HL-60/S4 (cell line): ENCODE measurements around the gene MSANTD7.
"Not testable (repeated sequence)": the region's sequence is repeated elsewhere in the genome, so short reads cannot be mapped to it uniquely, and the experiment has no call there.

ENCODE experiments used
- in situ Hi-C: fragments of 300-500 bp; cut with MboI; formaldehyde crosslinking; loops from 2 replicates; pipeline ENCODE4 v1.14.3; 2022; ENCODE audit warnings: low sequenced_read_pairs

MSANTD7 gene, protein sequence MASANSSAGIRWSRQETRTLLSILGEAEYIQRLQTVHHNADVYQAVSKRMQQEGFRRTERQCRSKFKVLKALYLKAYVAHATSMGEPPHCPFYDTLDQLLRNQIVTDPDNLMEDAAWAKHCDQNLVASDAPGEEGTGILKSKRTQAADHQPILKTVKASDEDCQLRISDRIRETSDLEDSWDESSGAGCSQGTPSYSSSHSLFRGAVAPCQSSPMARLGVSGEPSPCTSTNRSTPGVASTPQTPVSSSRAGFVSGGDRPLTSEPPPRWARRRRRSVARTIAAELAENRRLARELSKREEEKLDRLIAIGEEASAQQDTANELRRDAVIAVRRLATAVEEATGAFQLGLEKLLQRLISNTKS

DNA sequence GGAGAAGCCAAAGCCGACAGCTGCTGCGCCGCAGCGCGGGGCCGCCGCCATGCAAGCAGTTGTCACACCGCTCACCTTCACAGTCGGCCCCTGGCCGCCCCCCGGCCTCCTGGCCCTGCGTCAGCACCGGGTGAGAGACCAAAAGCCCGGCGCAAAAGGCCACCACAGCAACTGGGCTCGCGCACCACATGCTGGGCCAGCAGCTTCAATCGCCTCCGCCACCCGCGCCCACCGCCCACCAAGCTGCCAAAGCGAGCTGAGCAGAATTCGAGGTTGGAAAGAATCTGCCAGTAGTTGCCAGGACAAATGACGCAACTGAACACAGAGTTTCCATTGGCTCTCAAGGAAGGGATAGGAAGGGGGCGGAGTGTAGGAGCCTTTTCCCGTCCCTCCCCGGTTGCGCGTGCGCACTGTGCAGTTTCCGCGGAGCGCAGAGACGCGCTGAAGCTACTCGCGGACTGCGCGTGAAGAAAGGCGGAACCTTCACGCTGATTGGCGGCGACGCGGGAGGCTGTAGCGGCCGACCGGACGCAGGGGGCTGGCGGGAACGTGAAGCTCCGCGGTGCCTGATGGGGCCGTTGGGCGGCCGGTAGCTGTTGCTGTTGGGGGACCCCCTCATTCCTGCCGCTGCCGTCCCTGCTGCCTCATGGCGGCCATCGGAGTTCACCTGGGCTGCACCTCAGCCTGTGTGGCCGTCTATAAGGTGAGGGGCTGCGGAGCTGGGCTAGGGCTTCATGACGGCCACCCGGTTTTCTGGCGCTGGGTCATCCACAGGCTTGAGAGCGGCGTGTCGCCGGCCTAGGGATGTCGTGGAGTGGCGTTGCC is at the start of gene MSANTD7, which contains the start of the genes CDNF and HSPA14:
MSANTD7 (plus strand) TSS at position 550 of the 825 bp plus-strand sequence. CDS start 3,979 bp downstream, outside the sequence.
CDNF (minus strand) TSS at position 281 of the 825 bp plus-strand sequence; CDS start at position 190, 91 bp downstream.
HSPA14 (plus strand) TSS at position 550 of the 825 bp plus-strand sequence; CDS start at position 647, 97 bp downstream.
- in situ Hi-C loops: no loop called here

- in situ Hi-C loops: no loop called here
Observed at GRCh38 chr10:14798636-14799035, 39.5 kb upstream of the MSANTD7 start.

DNA sequence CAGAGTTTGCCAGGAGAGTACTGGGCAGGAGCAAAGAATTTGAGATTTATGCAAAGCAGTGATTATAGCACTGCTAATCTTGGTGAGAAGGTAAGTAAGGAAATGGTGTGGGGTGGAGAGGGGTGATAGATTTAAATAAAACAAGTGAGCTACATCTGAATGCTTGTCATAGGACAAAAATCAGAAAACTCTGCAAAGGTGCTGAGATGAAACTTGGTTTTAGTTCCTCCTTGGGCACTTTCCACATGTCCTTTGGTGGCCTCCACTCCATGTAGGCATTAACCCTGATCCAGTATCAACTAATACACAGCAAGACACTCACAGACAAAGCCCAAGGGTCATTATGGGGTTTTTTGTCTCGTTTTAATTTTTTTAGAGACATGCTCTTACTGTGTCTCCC is 37.7 kb upstream of the MSANTD7 start:
- in situ Hi-C loops: no loop called here

GRCh38 chr10:14801723-14802122 is 36.4 kb upstream of the MSANTD7 start:
- in situ Hi-C loops: no loop called here

GRCh38 chr10:14803827-14804226 is 34.3 kb upstream of the MSANTD7 start:
- in situ Hi-C loops: no loop called here

DNA sequence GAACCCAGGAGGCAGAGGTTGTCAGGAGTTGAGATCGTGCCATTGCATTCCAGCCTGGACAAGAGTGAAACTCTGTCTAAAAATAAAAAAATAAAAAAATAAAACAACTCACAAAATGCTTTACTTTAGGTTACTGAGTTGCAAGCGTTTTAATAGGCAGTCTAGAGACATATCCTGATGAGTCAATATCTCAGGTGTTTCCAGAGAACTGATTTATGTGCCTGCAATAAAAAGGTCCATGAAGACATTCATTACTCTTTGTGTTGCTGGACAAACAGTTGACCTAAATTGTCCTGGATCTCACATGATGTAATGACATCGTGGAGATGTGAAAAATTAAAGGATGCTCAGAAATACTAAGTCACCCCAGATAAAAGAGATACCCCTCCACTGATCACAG is 31.8 kb upstream of the MSANTD7 start:
- in situ Hi-C loops: no loop called here

GRCh38 chr10:14810969-14811953 is 26.8 kb upstream of the MSANTD7 start:
- in situ Hi-C loops: no loop called here

DNA sequence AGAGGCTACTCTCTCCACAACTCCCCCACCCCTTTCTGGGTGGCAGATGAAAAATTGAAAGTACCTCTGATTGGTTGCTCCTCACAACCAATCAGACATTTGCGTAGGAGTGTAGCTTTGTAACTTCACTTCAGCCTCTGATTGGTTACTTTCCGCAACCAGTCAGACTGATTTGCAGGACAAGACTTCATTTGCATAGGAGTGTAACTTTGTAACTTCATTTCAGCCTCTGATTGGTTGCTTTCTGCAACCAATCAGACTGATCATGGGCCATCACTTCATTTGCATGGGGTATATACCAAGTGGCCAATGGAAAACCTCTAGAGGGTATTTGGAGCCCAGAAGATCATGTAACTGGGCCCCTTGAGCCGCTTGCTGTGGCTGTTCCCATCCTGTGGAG is 25.8 kb upstream of the MSANTD7 start:
- in situ Hi-C loops: no loop called here

DNA sequence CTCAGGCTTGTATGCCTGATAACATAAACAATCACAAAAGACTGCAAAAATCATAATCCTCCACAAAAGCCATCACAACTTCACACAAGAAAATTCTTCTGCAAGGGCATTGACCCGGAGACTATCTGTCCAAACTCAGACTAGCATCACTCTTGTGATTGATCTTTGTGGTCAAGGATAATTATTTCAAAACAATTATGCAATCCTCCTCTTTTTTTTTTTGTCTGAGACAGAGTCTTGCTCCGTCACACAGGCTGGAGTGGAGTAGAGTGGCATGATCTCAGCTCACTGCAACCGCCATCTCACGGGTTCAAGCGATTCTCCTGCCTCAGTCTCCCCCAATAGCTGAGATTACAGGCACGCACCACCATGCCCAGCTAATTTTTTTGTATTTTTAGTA is 22.4 kb upstream of the MSANTD7 start:
- in situ Hi-C loops: no loop called here

DNA sequence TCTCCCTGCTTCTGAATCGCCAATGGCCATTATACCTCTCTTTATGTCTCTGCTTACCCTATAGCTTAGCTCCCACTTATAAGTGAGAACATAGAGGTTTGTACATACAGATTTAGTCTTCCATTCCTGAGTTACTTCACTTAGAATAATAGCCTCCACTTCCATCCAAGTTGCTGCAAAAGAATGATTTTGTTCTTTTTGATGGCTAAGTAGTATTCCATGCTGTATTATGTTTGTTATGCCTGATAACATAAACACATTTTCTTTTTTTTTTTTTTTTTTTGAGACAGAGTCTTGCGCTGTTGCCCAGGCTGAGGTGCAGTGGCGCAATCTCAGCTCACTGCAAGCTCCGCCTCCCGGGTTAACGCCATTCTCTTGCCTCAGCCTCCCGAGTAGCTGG is 21.4 kb upstream of the MSANTD7 start:
- in situ Hi-C loops: not testable (repeated sequence)

DNA sequence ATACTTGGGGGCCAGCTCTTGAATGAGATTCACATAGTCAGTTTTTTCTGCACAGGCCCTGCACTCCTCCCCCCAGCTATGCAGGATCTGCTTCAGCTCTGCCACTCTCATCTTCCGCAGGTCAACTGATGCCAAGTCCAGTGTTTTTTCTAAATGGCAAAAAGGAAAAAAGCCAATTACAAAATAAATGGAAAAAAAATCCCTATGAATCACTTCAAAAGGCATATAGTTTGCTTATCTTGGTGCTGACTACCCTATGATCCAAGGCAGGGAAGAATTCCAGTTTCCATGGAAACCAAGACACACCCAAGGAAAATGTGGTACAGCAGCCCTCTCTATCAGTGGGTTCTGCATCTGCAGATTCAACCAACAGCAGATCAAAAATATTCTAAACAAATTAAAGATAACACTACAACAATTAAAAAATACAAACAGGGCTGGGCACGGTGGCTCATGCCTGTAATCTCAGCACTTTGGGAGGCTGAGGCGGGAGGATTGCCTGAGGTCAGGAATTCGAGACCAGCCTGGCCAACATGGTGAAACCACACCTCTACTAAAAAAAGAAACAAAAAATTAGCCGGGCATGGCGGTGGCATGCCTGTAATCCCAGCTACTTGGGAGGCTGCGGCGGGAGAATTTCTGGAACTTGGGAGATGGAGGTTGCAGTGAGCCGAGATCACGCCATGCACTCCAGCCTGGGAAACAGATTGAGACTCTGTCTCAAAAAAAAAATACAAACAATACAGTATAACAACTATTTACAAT is 17.9 kb upstream of the MSANTD7 start:
- in situ Hi-C loops: no loop called here

- in situ Hi-C loops: no loop called here
Observed at GRCh38 chr10:14820775-14821154, 17.3 kb upstream of the MSANTD7 start.

GRCh38 chr10:14821635-14822375 is 16.3 kb upstream of the MSANTD7 start:
- in situ Hi-C loops: no loop called here

DNA sequence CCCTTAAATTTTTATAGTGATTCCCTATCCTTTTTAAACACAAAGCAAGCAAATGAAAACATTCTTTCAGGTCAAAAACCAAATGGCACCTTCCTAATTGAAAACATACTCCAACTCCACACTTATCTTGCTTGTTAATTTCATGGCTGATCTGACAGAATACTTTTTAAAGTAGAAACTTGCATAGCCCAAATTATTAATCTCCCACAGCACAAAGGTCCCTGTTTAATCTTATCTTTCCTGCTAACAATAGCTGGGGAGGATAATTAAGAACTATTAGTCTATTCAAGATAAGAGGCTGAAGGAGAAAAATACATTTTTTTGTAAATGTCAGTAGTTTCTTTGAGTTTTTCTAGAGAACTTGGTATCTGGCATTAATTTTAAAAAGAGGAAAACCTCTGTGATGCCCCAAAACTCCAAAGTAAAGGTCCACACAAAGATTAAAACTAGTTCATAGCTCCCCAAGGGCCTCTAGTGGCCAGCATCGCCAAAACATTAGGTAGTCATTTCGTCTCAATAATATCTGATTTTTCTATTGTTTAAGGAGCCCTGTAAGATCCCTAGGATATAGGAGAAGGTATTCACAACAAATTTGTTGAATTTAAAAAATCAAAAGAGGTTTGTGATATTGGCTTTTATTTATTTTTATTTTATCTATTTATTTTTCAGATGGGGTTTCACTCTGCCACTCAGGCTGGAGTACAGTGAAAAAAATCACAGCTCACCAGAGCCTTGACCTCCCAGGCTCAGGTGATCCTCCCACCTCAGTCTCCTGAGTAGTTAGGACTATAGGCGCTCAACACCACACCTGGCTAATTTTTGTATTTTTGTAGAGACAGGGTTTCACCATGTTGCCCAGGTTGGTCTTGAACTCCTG is 15.0 kb upstream of the MSANTD7 start:
- in situ Hi-C loops: no loop called here

- in situ Hi-C loops: no loop called here
Observed at GRCh38 chr10:14823966-14824365, 14.1 kb upstream of the MSANTD7 start.

- in situ Hi-C loops: no loop called here
Observed at GRCh38 chr10:14826076-14826829, 11.9 kb upstream of the MSANTD7 start.

DNA sequence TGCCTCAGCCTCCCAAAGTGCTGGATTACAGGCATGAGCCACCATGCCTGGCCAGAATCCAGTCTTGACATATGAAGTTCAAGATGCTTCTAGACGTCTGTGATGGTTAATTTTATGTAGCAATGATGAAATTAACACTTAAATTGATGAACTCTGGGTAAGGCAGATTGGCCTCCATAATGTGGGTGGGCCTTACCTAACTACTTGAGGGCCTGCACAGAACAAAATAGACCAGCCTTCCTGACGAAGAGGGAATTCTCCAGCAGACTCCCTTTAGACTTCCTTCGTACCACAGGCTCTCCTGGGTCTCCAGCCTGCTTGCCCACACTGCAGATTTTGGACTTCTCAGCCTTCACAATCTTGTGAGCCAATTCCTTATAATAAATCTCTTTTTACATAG is 5.0 kb upstream of the MSANTD7 start:
- in situ Hi-C loops: no loop called here

- in situ Hi-C loops: no loop called here
Observed at GRCh38 chr10:14836208-14836607, 1.9 kb upstream of the MSANTD7 start.
